ENCODE results near the gene OR2V1.

- TF ChIP-seq CTCF (optimal IDR thresholded peaks at IDR 0.05 in 1 of 3, IDR thresholded peaks at IDR 0.05 in 1 of 3, conservative IDR thresholded peaks at IDR 0.05 in 1 of 3; ENCODE audit: extremely low read depth in 1 of 3, insufficient read depth in 2 of 3, low read length in 3 of 3) (no peak), EZH2 (IDR thresholded peaks at IDR 0.05; ENCODE audit: low read length) (no peak)
Observed at GRCh38 chr5:181108578-181109165, 22.3 kb downstream of the OR2V1 start.

Data from keratinocyte (primary cell).